Stimulated activated CD8-positive, alpha-beta memory T cell treated with anti-CD3 and anti-CD28 coated beads, Interleukin-7, amount 100 ng/mL, for 4 hours (primary cell): ENCODE data around the gene CCDC88C.
A peak's percentile ranks its signal among the peaks of the same experiment; 100 is the strongest.

Experiments used
- DNase-seq, 2 donors: peaks; one replicate each; pipeline ENCODE4 v3.0.0-alpha.2; 2020; ENCODE audit warnings: low read depth in 2 of 2

CCDC88C gene

DNA sequence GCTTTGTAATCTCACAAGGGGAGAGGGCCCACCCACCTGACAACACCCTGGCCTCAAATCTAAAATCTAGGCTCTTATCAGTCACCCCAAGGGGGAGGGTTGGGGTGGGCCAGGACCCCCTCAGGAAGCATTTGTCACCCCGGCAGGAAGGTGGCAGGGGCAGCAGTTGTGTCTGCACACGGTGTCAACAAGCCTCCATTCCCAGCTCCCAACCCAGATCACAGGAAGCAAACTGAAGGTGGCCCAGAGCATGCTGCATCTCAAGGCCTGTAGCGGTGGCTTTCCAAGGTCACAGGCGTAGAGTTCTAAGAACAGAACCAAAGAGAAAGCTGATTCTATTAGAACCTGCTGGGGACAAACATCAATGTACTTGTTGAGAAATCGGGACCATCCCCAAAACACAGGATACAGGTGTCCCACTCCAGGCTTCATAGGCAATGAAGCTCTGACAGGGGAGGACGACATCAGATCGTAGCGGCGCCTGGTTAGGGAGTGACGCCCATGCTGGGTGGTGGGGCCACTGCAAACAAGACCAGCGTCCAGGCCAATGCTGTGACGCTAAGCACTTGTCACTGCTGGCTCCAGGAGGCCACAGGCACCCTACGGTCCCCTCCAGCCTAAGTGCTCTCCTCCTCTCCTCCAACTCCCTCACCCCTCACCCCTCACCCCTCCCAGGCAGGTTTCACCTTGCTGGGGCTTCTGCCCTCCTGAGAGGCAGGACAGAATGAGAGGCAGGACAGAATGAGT, 52.9 kb downstream of the CCDC88C start:
- no peak for DNase-seq

DNA sequence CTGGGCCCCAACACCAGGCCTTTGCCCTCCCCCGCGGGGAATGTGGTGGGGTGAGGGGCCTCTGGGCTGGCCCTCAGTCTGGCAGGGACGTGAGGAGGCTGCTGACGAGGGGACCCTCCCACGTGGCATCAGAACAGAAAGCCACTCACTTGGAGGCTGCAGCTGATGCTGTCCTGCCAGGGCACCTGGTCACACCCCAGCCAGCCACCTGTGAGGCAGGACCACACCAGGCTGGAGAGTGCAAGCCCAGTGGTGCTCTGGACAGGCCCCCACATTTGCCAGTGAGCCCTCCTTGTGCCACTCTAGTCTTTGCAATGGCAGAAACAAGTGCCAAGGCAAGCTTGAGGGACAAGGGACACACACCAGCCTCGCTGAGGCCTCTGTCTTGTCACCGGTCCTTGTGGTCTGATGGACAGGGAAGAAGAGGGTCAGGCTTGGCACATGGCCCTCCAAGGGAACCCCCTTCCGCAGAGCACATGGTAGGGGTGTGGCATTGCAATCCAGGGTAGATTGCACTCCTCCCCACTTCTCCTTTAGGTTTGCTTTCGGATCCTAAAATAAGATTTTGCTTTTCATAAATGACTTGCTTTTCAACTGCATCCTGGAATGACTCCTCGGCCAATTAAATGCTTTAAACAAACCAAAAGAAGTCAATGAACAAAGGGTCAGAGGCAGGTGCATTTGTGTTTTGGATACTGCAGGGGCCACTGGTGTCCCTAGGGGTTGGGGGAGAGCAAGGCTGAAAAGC, 53.7 kb downstream of the CCDC88C start:
- no peak for DNase-seq

DNA sequence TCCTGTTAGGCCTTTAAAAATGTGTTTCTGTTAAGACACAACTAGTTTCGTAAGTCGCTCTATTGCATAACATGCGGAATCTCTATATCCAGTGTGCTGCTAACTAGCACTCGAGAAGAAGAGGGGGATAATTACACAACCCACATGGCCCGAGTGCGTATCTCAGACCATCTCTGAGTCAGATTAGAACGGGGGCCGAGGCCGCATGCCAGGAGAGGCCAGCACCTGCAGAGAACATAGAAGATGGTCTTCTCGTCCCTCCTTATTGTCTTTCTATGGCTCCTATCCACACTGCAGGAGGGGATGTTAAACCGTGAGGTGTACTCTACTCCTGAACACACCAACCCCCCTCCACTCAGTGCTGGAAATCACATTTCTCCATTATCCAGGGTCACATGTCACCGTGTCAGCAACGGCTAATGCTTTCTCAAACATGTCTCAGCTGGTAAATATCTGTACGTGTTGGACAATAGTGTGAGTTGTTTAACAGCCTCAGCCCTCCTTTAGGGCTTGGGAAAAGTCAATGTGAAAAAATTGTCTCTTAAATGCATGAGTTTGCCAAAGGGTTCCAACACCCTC, 56.3 kb downstream of the CCDC88C start:
- DNase-seq, result no peak

DNA sequence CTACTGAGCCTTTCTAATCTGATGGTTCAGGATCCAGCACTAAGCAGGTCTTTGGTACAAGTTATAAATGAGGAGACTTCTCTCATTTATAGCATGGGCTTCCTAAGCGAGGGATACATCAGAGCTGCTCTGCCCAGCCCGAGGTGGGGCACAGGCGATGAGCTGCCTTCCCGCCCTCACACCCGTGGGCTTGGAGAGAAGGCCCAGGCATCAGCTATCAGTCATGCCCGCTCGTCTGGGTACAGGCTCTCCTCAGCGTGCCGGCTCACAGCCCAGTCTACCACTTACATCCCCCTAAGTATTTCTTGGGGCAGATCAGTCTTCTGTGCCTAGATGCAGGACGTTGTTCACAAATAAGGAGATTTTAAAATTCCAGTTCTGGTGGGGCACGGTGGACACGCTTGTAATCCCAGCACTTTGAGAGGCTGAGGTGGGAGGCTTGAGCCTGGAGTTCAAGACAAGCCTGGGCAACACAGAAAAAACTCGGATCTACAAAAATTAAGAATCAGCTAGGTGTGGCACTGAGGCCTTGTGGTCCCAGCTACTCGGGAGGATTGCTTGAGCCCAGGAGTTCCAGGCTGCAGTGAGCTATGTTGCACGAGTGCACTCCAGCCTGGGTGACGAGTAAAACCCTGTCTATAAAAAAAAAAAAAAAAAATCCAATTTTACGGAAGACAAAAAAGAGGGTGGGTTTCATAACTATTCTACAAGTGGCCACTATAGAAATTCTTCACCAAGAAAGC, 57.0 kb downstream of the CCDC88C start:
- DNase-seq, result no peak

DNA sequence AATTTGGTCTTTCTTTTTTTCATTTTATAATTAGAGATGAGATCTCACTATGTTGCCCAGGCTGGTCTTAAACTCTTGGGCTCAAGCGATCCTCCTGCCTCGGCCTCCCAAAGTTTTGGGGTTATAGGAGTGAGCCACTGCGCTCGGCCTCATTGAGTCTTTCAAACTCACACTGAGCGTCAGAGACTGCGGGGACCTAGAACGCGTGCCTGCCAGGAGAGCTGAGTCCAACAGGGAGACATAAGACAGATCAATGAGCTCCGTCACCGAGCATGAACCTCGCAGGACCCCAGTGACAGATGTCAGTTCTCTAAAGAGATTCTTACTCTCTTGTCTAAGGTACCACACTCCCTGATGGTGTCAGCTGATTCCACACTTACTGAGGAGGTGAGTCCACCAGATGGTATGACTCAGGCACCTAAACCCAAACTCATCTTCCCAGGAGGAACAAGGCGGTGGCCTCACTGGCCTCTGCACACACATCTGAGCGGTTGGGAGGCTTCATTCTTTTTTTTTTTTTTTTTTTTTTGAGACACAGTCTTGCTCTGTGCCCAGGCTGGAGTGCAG, 58.9 kb downstream of the CCDC88C start:
- no peak for DNase-seq

DNA sequence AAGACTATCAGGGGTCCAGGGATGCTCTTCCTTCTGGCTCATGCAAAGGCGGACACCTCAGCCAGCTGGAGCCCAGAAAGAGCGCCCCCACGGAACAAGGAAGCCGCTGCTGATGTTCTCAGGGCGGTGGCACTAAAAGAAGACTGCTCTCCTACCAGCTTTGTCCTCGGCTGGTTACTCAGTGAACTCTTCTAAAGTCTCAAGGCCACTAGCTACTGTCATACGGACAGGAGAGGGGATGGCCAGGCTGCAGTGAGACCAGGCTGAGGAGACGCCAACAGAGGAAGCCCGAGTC, 59.6 kb downstream of the CCDC88C start:
- DNase-seq, result no peak

DNA sequence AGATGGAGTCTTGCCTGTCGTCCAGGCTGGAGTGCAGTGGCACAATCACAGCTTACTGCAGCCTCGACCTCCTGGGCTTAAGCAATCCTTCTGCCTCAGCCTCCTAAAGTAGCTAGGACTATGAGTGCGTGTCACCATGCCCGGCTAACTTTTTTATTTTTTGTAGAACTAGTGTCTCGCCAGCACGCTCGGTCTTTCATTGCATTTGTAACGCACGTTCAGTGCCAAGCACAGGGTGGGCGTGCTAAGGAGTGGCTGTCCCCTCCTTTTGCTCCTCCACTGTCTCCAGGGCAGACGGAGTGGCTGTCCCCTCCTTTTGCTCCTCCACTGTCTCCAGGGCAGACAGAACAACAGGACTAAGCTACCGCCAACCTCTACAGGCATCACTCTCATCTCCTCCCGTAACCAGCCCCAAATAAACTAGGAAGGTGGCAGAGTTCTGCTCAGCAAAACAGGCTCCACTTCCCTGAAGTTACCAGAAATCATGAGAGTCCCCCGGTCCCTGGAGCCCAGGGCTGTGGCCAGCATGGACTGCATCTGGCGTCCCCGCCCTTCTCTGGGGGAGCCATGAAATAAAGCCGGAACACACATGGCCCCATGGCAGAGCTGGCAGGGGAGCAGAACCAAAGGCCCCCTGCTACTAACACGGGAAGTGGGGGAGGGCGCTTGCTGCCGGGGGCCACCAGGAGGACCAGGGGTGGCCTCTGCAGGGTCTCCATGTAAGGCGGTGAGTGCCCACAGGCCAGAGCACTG, 60.2 kb downstream of the CCDC88C start:
- no peak for DNase-seq

DNA sequence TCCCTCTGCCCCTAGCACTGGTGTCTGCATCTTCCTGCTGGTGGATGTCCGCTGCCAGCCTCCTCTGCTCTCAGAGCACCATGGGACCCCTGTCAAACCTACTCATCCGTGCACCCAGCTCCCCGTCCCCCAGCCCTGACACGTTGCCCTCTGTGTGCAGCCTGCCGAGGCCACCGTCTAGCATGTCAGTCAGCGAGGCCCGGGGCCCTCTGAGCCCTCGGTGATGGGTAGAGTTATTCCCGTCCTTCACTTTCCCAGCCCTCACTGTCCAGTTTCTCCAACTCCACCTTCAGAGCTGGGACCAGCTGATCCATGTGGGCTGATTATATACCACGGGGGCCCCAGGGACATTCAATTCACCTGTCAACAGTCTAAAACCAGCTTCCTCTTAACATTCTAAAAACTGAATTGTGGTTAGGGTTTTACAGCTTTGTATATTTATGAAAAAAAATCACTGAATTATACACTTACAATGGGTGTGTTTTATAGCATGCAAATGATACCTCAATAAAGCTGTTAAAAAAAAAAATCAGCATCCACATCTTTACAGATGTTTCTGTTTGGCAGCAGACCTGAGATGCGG, 61.3 kb downstream of the CCDC88C start:
- no peak for DNase-seq

DNA sequence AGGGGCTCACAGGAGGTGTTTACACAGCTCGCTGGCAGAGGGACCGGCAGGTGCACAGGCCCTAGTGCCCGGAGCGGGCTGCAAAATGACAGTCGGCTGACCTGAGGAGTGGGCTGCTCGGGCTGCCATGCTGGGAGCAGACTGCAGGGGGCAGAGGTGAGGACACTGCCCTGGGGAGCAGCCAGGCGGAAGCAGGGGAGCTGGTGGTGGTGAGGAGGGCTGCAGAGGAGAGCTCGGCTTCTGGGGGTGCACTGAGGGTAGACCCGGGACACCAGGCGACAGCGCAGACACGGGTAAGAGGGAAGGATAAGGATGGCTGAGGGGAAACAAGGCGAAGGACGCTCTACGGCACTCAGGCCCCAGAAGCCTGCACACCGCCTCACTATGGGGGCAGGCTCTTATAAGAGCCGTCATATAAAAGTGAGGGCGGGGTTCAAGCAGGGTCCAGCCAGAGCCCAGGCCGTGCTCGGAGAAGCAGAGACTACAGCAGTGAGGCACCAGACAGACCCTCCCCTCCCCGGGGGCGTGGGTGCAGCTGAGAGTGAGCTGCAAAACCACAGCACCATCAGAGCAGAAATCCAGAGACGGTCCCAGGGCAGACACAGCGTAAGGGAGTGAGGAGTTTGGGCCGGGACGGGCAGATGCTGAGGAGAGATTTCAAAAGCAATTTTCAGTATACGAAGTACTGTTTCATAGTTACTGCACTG, 62.5 kb downstream of the CCDC88C start:
- DNase-seq, result peak in 1 of 2 donors; percentile 52

DNA sequence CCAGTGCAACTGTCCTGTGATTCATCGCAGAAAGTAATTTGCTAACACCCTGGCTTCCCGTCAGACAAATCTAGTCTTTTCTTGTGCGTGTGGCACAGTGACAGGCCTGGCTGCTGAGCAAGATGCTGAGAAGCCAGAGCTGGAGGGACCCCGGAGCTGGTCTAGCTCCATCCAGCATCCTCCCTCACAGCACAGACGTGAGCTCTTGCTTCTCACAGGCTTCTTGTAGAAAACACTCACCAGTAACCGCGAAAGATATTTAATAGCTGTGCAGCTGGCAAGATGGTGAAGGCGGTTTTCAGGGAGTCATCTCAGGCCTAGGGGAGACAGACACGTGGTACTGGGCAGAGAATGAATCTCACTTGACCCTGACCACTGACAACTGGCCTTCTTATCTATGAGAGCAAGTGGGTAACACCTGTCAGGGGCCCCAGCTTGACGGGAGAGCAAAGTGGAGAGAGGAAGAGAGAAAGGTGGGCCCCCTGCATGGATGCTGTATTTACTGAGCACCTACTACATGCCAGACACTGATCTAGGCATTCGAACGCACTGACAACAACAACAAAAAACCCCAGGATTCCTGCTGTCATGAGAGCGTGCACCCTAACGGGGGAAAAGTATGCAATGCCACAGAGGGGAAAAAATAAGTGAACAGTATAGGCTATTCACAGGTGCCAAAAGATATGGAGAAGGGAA, 63.3 kb downstream of the CCDC88C start:
- no peak for DNase-seq

DNA sequence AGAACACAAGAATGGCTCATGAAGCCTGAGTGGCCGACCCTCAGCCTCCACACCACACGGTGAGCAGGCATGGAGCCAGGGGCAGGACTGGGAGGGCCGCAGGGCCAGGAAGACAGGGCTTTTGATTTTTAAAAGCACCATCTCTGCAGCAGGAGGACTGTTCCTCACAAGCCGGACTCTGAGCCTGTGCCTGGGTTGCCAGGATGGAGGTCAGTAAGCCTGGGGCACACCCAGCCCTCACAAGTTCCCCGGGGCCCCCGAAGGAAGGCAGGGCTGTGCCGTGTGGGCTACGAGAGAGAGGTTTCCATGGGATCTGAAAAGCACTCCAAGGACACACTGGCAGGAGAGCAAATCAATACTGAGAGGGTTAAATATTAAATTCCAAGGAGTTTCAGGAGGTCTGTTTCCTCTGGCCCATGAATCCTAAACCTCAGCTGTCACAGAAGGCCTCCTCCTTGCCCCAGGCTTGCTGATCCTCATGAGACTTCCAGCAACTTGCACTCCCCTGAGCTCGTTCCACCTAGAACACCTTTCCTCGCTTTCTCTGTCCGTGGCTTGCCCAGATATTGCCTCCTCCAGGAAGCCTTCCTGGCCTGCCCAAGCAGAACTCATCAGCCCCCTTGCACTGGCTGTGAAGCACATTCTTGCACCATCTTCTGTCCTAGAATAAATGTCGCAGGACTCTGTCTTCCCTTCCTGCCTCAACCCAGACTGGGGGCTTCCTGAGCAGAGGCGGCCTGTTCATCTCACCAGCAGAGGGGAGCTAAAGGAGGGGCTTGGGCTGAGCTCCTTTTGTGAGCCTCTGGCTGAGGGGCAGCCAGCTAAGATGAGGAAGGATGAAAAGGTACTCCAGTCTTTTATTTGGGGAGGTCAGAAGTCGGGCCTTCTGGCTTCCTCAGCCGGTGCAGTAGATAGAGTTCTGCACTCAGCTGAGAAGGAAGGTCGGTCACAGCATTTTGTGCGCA, 64.6 kb downstream of the CCDC88C start:
- no peak for DNase-seq

DNA sequence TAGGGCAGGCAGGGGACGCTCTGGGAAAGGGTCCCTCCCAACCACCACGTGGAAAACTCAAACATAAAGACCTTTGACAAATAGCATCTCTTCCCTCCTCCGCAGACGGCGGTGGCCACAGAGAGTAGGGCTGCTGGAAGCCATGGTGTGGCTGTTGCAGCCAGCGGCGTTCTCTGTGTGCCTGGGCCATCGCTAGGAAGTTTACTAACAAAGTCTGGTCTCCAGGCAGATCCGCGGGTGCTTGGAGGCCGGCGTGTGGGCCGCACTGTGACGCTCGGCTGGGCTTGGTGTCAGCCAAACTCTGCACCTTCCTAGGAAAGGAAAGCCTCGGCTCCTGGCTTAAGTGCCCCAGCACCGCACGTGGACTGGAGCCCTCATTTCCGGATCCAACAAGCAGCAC, 65.6 kb downstream of the CCDC88C start:
- no peak for DNase-seq

DNA sequence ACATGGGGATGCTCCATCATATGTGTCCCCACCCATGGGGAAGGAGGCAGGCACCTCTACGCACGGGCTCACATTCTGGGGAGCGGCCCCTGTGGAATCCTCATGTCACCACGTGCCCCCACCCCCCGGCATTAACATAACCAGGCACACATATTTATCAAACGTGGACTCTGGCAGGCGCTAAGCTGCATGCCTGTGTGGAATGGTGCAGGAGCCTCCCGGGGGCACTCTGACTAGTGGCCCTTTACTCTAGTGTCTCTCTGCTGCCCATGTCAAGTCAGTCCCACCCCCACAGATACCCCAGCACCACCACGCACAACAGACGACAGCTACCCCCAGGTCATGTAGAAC, 66.1 kb downstream of the CCDC88C start:
- DNase-seq, result no peak

DNA sequence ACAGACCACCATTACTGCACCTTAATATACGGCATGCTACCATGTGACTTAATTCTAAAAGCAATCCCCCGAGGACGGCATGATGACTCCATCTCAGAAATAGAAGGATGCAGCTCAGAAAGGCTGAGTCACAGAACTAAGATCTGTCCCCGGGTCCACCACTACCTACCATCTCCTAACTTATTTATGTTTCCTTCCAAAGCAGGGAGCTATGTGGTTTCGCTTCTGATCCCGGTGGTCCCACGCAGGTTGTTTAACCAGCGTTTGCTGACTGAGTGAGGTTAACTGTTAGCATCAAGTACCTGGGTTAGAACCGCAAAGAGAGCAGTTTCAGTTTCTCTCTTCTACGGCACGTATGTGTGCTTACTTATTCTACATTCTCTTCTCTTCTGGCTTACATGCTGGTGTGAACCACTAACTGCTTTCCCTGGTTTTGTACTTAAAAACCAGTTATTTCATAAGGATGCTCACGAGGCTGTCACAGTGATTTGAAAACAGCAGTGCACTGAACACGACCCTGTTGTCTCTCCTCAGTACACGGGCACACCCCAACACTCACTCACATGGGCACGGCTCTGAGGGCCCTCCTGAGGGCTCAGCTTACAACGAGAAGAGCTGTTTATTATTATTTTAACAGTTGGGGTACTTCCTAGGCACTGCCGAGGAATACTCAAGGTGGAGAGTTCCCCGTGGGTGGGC, 66.7 kb downstream of the CCDC88C start:
- peak; percentile 52 to 64 for DNase-seq

DNA sequence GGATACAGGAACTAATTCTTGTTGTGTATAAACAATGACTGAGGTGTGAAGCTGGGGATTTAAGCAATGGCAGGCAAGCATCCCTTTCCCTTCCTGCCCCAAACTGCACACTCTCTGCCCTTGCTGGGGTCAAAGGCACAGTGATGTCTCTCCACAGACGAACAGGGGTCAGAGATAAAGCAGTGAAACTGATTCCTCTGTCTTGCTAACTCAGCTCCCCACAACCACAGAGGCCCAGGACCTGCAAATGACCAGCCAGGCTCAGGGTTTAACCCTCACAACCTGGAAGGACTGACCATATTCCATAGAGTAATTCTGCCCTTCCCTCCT, 67.2 kb downstream of the CCDC88C start:
- no peak for DNase-seq

DNA sequence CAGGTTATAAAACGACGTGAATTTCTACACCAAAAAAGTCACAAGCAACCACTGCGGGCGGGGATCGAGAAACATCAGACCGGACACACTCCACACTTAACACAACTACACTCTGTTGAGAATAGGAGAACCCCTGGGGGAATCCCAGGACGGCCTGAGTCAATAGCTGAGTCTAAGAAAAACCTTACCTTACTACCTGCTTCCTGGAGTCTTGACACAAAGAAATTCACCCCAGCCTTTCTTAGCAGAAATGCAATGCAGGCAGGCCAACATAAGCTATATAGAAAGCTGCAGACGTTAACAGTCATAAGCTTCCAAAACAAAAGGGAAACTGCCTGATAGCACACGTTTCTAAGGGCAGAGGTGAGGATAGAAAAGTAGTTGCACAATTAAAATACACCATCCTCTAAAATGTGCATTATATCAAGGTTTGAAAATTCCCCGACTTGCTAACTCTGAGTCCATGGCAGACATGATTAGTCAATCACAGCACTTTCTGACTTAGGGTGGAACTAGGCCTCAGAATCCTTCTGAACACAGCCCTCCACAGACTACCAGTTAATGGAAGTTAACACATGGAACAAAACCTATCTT, 68.0 kb downstream of the CCDC88C start:
- peak; percentile 71 to 73 for DNase-seq

DNA sequence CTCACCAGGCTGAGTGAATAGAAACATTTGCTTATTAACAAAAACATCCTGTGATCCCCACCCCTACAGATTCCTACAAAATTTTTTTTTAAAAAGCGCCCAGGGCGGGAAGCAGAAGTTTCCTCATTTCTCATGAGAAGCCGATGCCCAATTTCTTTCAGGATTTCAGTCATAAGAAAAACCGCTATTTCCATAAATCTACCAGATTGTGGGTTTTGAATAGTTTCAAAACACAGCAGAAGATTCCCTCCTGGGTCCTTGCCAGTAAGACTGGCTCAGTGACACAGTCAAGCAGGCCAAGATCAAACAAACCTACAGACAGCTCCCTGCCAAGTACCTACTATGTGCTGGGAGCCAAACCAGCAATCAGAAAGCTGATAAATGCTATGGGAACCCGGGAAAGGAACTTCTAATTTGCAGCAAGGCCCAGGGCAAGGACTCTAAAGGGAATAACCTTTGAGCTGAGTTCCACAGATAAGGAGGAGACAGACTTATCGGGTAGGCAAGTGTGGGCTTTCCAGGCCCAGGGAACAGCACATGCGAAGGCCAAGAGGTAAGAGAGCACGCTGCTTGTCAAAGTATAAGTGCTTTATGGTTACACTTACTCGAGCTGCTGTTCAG, 68.7 kb downstream of the CCDC88C start:
- no peak for DNase-seq

DNA sequence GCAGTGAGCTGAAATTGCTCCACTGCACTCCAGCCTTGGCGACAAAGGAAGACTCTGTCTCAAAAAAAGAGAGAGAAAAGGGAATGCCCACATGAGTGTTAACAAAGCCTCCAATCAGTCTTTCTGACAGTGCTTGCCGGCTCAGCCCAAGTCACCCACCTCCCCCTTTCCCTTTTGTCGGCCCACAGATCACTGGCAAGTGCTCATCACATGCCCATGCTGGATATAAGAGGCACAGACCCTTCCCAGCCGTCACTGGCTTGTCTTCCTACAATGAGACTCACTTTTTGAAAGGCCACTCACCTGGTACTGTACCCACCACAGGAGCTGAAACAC, 70.8 kb downstream of the CCDC88C start:
- no peak for DNase-seq
